ENCODE measurements around the gene FAM111B. TPM values are rescaled to one million over a fixed set of nuclear protein-coding genes. Genes with fewer than 3 reads are reported as not detected.

FAM111B gene
- polyA plus RNA-seq, 1 experiment = 0.76 TPM

GRCh38 chr11:59145534-59145933, 38.5 kb downstream of the FAM111B start:
- no peak for DNase-seq (ENCODE audit: low read depth)
- no peak for TF ChIP-seq CTCF (IDR thresholded peaks at IDR 0.05; ENCODE audit: insufficient read depth, low read depth, low read length)
- ChIA-PET CTCF (interaction anchor here (0.6 to 6.6 kb wide), 5 partner anchors 10 to 569 kb away, joined by 6 to 56 read pairs (median 14); no protein-coding TSS in a partner anchor), POLR2A (no interaction called here)
- Histone ChIP-seq H3K36me3 (ENCODE audit: control insufficient read depth, insufficient read depth, low read length) (no peaks in the 10 kb centered on the region), H3K27me3 (ENCODE audit: control insufficient read depth, insufficient read depth, low read length) (no peaks in the 10 kb centered on the region), H3K4me3 (ENCODE audit: low read depth, low read length) (peak overlapping the region; percentile 46)

GRCh38 chr11:59151761-59152160, 44.7 kb downstream of the FAM111B start:
- Histone ChIP-seq H3K27me3 (ENCODE audit: control insufficient read depth, insufficient read depth, low read length) (no peaks in the 10 kb centered on the region), H3K4me3 (ENCODE audit: low read depth, low read length) (no peak overlapping the region), H3K36me3 (ENCODE audit: control insufficient read depth, insufficient read depth, low read length) (no peaks in the 10 kb centered on the region; the same call in 1 of the 2 replicates)
- TF ChIP-seq CTCF (IDR thresholded peaks at IDR 0.05; ENCODE audit: insufficient read depth, low read depth, low read length) = no peak
- CTCF ChIA-PET = interaction anchor here (1.0 to 1.5 kb wide), 5 partner anchors 9 to 21 kb away, joined by 3 to 4 read pairs (median 3); no protein-coding TSS in a partner anchor
- DNase-seq (ENCODE audit: low read depth) = no peak
- POLR2A ChIA-PET = no interaction called here

GRCh38 chr11:59152312-59152951, 45.4 kb downstream of the FAM111B start:
- H3K4me3 ChIP-seq (ENCODE audit: low read depth, low read length) = no peak overlapping the region
- no peak for DNase-seq (ENCODE audit: low read depth)
- no peaks in the 10 kb centered on the region; the same call in 1 of the 2 replicates for H3K36me3 ChIP-seq (ENCODE audit: control insufficient read depth, insufficient read depth, low read length)
- no peak for TF ChIP-seq CTCF (IDR thresholded peaks at IDR 0.05; ENCODE audit: insufficient read depth, low read depth, low read length)
- CTCF ChIA-PET = interaction anchor here (1.0 to 1.5 kb wide), 6 partner anchors 9 to 94 kb away, joined by 3 to 4 read pairs (median 4); no protein-coding TSS in a partner anchor
- POLR2A ChIA-PET = no interaction called here
- H3K27me3 ChIP-seq (ENCODE audit: control insufficient read depth, insufficient read depth, low read length) = no peaks in the 10 kb centered on the region

- CTCF ChIA-PET = interaction anchor here (1.2 to 1.8 kb wide), 2 partner anchors 17 to 19 kb away, joined by 4 to 6 read pairs; partner anchors contain the start of gene DTX4
- TF ChIP-seq CTCF (IDR thresholded peaks at IDR 0.05; ENCODE audit: insufficient read depth, low read depth, low read length) = no peak
- Histone ChIP-seq H3K4me3 (ENCODE audit: low read depth, low read length) (no peak overlapping the region), H3K36me3 (ENCODE audit: control insufficient read depth, insufficient read depth, low read length) (no peaks in the 10 kb centered on the region; the same call in 1 of the 2 replicates), H3K27me3 (ENCODE audit: control insufficient read depth, insufficient read depth, low read length) (no peaks in the 10 kb centered on the region)
- no peak for DNase-seq (ENCODE audit: low read depth)
- POLR2A ChIA-PET = no interaction called here
These were observed 47.6 kb downstream of the FAM111B start for GRCh38 chr11:59154610-59155009.

GRCh38 chr11:59157433-59157832, 50.4 kb downstream of the FAM111B start:
- ChIA-PET CTCF (interaction anchor here (1.2 to 3.7 kb wide), 10 partner anchors 9 to 589 kb away, joined by 3 to 67 read pairs (median 11); partner anchors contain the start of genes DTX4, FAM111A and FAM111B), POLR2A (no interaction called here)
- no peak for DNase-seq (ENCODE audit: low read depth)
- H3K27me3 ChIP-seq (ENCODE audit: control insufficient read depth, insufficient read depth, low read length) = peaks cover 4% of the 10 kb centered on the region
- no peak for TF ChIP-seq CTCF (IDR thresholded peaks at IDR 0.05; ENCODE audit: insufficient read depth, low read depth, low read length)
- H3K4me3 ChIP-seq (ENCODE audit: low read depth, low read length) = no peak overlapping the region
- no peaks in the 10 kb centered on the region; the same call in 1 of the 2 replicates for H3K36me3 ChIP-seq (ENCODE audit: control insufficient read depth, insufficient read depth, low read length)

Measured in BJ (cell line).